PC-3 (cell line): ENCODE measurements around the gene CRABP2.

Experiments used
- CTCF ChIP-seq: fragments of 300-600 bp; sonication (generic); conservative IDR thresholded peaks from 2 replicates; pipeline ENCODE4 v1.5.1; 2017; ENCODE audit warnings: antibody characterized with exemption, low read depth, mild to moderate bottlenecking, low read length
- EZH2 ChIP-seq: fragments of 300-600 bp; sonication (generic); IDR thresholded peaks from one replicate; pipeline ENCODE4 v1.6.1; 2017; ENCODE audit warnings: antibody characterized with exemption, mild to moderate bottlenecking, low read length; ENCODE audit not compliant: unreplicated experiment

DNA sequence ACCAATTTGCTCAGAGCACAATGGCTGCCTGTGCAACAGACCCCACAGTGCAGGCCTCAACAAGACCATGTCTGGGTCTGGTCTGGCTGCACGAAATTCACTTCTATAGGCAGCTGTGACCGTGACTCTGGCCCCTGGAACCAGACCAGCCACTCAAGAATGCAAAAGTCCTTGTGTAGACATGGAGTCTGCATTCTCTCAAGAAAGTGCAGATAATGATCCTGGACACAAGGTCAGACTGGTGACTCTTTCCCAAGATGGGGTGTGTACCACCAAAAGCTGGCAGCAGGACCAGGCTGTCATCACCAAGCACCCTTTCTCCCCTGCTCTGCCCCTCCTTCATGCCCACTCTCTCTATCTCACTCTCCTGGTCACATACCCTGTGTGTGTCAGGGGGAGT is 15.7 kb upstream of the CRABP2 start:
- TF ChIP-seq CTCF (no peak), EZH2 (no peak)
